ENCODE measurements around the gene PPL.
"Not testable (repeated sequence)": the region's sequence is repeated elsewhere in the genome, so short reads cannot be mapped to it uniquely, and the experiment has no call there.

The PPL gene

DNA sequence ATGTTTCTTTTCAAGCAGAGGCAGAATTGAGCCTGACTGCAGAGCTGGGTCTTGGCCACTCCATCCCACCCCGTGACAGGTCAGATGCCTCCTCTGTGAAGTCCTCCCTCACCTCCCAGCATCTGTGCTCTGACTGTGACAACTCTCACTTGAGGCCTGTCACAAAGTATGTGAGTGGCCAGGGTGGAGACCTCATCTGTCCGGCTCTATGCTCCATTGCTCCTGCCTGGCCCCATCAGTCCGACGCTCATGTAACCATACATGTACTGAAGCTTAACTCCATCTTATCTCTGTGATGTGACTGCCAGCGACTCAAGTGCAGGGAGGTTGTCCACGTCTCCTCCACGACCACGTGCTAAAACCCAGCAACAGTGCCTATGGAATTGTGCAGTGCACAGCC is 3.5 kb downstream of the PPL start:
- no peak for DNase-seq (ENCODE audit: low spot score)

DNA sequence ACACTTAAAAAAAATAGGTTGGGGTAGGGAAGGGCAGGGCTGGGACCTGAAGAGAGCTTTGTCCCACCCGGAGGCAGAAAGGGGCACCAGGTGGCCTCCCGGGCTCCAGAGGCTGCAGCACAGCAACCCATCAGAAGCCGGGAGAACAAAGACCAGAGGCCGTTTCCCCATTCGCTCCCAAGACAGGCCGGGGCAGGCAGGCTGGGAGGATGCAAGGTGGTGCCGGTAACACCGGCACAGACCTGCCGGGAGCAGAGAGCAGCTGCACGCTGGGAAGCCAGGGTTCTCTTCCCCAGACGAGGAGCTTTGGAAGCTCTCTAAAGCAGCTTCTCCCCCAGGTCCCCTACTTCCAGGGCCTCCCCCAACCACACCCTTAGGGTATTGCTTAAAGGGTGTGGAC is 5.6 kb downstream of the PPL start:
- DNase-seq (ENCODE audit: low spot score): no peak

DNA sequence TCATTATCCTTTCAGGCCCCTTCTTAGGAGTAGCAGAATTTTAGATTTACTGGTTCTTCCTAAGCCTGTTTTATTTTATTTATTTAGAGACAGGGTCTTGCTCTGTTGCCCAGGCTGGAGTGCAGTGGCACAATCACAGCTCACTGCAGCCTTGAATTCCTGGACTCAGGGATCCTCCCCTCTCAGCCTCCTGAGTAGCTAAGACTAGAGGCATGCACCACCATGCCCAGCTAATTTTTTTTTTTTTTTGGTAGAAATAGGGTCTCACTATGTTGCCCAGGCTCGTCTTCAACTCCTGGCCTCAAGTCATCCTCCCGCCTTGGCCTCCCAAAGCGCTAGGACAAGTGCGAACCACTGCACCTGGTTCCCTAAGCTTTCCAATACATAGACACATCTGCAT is 7.3 kb downstream of the PPL start:
- not testable (repeated sequence) for DNase-seq (ENCODE audit: low spot score)

DNA sequence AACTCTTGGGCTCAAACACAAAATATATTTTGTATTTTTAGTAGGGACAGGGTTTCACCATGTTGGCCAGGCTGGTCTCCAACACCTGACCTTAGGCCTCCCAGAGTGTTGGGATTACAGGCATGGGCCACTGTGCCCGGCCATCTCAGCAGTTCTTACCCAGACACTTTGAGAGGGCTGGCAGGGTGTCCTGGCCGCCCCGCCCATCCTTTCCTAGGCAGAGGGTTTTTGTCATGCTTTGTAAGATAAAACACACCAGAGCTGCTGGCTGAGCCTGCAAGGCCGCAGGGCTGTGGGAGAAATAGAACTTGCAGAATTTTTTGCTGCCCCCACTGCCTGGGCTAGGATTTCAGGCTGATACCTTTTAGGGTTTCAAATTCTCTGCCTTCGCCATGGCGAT is 8.7 kb downstream of the PPL start:
- DNase-seq (ENCODE audit: low spot score): no peak

DNA sequence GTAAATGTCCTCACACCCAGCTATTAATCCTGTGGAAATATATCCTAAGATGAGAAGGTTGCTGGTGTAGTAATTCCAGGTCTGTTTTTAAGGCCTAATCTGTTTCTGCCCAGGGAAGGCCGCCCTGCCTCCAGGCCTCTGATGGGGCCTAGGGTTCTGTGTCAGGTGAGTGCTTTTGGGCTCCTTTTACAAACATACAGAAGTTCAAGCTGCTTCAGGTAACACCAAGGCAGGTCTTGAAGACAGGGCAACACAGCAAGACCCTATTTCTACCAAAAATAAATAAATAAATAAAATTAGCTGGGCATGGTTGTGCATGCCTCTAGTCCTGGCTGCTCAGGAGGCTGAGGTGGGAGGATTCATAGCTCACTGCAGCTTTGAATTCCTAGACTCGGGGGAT is 9.3 kb downstream of the PPL start:
- DNase-seq (ENCODE audit: low spot score): no peak

DNA sequence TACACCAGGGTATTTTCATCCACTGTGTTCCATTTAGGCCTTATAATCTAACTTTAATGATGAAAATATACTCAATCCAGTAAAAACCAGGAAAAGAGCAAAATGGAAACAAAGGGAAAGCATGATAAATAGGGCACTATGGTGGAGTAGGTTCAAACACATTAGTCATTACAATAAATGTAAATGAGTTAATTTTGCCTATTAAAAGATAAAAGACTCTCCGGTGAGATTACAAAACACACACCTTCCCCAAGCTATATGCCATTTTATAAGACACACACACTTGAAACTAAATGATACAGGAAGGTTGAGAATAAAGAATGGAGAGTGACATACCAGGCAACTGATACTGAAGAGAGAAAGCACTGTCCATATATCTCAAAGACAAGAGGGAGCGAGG is 10.0 kb downstream of the PPL start:
- no peak for DNase-seq (ENCODE audit: low spot score)

DNA sequence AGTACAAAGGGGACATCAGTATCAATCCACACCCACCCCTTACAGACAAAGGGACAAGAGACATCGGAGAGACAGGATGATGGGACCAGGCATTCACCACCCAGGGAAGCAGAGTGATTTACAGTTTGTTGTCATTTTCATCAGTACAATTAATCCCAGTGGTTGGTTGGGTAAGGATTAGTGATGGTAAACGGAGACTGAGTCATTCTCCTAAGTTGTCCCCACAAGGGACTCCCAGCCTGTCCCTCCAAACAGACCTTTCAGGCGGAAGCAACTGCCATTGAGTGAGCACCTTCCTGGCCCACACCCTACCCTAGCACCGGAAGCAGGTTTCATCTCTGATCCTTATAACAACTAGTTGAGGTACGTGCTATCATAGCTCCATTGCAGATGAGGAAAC is 11.2 kb downstream of the PPL start:
- DNase-seq (ENCODE audit: low spot score): no peak

DNA sequence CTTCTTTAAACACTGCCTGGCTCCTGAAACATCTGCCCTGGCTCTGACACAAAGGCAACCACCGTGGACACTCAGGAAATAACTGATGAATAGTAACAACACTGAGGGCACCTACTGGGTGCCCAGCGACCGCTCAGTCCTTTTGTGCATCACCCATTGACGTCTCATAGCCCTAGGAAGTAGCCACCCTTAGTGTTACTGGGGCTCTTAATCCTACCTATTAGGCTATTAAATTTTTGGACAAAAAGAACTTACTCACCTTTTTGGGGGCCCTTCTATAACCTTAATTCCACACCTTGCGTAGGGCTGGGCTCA is 11.7 kb downstream of the PPL start:
- DNase-seq (ENCODE audit: low spot score): no peak

DNA sequence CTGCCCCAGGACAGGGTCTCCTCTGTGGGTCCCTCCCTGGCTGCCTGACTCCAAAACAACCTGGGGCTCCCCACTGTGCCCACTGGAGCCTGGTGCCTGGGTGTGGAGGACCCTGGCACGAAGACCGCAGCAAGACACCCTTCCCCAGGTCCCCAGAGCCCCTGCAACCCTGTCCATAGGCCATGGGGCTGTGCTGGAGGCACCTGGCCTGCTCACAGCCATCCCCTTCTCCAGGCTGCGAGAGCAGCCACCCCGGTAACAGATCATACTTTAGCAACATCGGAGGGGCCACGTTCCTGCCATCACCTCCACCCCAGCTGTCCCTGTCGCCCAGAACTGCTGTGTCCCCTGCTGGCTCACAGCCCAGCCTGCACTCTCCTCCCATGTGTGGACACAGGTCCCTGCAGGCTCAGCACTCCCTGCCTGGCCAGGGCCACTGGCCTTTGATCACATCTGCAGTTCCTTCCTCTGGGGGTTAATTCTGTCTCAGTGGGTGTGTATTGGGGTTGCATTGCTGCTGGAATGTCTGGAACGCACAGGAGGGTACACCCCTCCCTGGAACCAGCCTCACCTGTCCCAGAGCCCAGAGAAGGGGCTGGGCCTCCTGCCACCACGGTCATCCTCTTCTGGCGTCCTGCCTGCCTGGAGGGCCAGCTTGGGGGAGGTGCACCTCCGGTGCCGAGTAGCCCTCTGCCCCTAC is 12.2 kb downstream of the PPL start:
- DNase-seq (ENCODE audit: low spot score): no peak

DNA sequence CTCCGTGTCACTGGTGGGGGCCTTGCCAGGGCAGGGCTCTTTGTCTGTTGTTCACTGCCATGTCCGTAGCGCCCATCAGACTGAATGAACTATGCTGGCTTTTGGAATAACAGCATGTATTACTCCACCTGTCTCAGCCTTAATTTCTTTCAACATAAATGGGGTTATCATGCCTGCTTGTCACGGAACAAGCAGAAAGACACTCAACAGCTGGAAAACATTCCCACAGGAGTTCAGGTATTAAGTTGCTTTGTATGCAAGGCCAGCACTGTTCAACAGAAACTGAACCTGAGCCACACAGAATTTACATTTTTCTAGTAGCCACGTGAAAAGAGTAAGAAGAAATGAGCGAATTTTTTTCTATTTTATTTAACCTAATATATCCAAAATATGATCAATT is 13.1 kb downstream of the PPL start:
- DNase-seq (ENCODE audit: low spot score): no peak

DNA sequence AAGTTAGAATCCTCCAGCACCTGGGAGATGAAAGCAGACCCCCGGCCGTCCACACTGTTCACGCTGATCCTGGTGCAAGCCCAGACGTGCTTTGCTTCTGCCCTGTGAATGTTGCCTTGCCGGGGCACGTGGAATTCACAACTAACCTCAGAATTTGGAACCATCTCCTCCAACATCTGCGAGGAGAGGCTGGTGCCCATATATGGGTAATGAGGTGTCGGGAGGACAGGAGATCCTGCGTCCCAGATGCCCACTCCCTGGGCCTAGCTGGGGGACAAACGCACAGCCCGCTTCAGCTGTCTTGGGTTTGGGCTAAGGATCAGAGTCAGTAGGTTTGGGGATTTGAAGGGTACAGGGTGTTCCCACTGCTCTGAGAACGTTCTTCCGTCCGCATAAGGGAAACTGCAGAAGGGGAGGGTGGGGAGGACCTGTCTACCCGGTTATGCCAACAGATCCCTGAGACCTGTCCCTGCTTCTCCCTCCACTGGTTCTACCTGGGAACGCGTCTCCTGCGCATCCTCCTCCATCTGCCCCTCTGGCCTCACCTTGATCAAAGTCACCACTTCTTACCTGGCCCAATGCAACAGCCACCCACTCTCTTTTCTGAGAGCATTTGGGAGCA is 14.1 kb downstream of the PPL start:
- DNase-seq (ENCODE audit: low spot score): no peak

DNA sequence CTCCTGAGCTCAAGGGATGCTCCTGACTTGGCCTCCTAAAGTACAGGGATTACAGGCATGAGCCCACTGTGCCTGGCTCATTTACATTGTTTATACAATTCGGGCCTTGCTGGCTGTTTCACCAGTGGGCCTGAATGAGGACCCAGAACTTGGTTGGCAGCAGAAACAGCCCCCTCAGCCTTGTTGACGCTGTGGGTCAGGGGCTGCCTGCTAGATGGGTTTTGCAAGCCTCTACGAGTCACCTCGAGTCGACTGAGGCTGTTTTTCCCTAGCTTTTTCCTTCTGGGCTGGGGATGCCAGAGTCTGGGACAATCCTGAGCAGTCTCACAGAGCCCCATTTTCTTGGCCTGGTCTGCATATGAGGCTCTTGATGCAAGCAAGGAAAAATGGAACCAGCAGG is 16.1 kb downstream of the PPL start:
- no peak for DNase-seq (ENCODE audit: low spot score)

DNA sequence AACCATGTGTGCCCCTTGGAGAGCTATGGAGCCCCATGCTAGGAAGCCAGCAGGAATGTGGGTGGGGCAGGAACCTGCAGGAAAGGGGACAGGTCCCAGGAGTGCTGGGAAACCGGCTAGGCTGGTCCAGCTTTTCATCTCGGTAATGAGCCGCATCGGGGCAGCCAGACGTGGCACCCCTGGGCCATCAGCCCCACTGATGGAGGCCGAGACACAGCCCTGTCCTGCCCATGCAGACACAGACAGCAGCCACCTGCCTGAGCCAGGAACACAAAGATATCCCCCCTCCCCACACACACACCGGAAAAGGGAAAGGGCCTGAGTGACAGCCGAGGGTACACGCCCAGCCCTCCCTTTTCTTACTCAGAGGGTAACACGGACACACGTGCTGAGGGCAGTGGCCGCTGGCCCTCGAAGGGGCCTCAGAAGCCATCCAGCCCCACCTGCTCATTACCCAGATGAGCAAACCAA is 18.1 kb downstream of the PPL start:
- DNase-seq (ENCODE audit: low spot score): no peak

DNA sequence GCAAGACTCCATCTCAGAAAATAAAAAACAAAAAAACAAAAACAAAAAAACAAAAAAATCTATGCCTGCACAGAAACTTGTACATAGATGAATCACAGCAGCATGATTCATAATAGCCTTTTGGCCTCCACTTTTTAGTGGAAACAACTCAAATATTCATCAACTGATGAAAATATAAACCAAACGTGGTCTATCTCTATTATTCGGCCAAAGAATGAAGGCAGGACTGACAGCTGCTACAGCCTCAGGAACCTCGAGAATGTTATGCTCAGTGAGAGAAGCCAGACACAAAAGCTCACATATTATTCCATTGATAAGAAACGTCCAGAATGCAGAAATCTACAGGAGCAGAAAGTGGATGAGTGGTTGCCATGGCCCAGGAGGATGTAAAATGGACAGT is 19.8 kb downstream of the PPL start:
- no peak for DNase-seq (ENCODE audit: low spot score)

DNA sequence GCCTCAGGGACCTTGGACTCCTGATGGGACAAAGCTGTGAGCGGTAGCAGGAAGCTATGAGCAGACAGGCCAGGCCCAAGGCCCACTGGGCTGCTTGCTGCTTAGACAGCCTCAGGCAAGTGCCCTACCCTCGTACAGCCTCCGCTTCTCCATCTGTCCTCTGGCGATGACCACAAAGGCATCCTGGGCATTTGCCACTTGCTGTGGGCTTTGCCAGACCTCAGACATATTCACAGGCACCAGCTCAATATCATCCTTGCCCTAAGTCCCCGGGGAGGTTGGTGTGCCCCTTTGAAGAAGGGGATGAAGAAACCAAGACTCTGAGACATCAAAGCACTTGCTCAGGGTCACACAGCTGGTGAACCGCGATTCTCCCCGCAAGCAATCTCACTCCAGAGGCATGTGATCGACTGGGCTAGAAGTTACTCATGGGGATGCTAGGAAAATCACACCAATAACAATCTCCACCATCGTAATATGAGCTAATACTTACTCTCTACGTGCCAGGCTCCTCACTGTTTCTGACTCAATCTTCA is 21.7 kb downstream of the PPL start:
- DNase-seq (ENCODE audit: low spot score): no peak

DNA sequence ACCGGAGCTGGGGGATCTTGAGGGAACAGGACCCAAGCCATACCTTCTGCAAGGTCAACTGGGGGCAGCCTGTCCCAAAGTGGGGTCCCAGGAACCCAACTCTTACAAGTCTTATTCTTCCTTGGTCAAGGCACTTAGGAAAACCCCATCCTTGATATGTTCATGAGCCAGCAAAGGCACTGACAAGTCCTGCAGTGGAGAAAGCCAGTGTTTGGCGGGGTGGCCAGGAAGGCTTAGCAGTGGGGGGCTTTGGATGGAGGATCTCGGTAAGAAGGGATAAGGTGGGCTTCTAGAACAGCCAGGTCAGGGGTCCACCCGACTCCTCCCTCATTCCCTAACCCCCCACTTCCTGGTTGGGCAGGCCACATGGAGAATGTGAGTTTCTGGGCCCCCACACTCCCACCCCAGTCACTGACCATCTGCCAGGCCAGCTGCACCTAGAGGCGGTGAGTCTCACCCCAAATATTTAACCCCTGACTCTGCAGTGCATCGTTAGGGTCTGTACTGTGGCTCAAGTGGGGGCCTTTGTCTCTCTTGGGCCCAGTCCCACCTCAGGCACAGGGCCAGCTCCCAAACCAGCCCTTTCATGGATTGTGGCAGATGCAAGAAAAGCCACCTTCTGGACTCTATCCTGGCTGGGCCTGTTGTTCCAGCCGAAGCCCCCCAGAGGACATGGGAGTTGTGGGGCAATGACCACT is 22.3 kb downstream of the PPL start:
- no peak for DNase-seq (ENCODE audit: low spot score)

DNA sequence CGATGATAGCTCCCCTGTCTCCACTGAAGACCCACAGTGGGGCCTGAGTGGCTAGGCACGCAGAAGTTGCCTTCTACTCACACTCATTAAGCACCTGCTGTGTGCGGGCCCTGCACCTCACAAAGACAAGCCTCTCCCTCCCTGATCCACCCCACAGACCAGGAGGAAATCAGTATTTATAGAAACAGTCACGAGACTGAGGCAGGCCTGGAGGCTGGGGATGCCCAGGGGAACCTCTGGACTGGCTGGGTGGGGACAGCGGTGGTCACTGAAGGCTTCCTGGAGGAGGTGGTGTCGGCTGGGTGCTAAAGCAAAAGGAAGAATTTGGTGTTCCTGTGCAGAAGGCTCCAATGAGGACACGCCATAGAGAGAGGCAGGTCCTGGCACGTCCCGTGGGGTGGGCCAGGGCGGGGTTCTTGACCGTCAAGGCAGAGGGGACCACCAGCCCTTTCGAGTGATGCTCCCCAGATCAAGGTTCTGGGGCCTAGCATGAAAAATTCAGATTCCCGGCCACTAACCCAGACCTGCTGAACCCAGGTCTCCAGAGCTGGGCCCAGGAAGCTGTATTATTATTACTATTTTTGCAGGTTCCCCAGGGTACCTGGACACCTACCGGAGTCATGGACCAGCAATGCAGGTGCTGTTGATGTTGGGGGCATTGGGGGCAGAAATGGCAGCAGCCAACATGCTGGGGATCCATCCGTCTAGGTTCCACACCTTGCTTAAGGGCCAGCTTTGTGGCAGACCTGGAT is 23.0 kb downstream of the PPL start:
- DNase-seq (ENCODE audit: low spot score): no peak

DNA sequence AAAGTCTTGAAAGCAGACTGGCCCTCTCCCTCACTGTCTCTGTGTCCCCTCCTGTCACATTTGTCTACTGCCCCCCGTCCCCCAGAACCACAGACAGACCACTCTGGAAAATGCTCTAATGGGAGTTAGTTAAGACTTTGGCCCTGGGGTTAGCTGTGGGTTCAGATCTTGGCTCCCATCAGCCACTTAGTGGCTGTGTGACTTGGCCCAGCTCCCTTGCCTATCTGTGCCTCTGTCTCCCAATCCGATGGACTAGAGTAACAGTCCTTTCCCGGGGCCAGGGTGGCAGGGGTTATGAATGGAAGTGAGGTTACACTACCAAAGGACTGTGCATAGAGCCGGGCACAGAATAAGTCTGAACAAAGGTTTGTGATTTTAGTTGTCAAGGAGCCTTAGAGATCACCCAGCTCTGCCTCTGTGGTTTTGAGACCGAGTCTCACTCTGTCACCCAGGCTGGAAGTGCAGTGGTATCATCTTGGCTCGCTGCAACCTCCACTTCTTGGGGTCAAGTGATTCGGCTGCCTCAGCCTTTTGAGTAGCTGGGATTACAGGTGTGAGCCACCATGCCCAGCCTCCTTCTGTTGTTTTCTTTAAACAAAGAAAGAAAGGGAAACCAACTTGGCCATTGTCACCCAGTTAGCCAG is 23.7 kb downstream of the PPL start:
- no peak for DNase-seq (ENCODE audit: low spot score)

DNA sequence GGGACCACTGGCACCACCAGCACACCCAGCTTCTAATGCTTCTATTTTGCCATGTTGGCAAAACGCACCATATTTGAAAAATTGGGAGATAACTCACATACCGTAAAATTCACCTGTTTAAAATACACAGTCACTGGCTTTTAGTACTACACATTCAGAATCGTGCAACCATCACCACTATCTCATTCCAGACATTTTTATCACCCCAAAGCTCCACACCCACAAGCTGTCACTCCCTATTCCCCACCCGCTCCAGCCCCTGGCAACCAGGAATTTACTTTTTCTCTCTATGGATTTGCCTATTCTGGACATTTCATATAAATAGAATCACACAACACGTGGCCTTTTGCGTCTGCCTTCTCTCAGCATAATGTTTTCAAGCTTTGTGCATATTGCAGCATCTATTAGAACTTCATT is 25.0 kb downstream of the PPL start:
- DNase-seq (ENCODE audit: low spot score): no peak

DNA sequence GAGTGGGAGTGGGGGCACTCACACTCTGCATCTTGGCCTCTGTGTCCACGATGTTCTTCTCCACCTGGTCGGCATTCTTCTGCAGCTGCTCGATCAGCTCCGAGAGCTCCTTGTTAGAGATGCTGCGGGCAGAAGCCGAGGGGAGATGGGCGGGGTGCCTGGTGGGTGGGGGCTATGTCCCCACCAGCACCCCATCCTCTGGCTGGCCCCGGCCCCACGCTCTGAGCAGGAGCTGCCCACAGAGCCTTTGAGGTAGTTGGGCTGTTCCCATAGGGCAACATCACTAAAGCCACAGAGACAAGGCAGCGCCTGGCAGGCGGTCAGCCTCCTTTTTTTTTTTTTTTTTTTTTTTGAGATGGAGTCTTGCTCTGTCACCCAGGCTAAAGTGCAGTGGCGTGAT is 26.1 kb downstream of the PPL start:
- DNase-seq (ENCODE audit: low spot score): no peak

DNA sequence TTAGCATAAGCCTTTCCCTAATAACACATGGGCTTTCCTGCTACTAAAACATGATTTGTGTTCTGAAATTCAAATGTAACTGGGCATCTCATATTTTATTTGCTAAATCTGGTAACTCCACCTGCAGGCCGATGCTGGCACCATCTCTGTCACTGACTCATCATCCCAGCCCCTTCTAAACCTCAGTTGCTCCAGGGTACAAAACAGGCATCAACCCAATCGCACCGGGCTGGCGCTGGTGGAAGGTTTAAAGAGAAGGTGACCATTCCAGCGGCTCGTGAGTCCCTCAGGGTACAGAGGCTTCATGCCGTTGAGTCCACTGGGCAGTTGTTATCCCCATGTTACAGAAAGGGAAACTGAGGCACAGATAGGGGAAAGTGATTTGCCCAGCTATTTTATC is 27.1 kb downstream of the PPL start:
- DNase-seq (ENCODE audit: low spot score): no peak

DNA sequence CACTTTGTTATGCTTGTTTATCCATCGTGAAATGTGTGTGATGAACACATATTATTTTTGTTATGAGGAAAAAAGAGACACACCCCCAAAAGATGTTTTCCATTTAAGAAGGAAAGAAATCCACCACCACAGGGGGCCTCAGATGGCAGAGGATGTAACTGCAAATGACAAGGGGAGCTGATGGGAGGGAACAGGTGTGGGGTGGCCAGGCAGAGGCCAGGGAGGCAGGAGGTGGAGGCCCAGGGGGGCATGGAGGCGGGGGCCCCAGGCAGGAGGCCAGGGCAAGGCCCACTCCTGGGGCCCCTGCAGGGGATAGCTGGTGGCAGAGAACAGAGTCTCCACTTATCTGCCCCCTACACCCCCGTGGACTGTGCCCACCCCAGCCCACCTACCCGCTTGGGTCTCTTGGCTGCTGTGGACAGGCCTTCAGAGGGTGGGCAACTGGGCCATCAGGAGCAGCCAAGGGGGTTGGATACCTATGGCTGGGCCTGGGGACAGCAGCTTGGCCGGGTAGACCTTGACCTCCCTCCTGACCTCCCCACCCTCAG is 28.0 kb downstream of the PPL start:
- DNase-seq (ENCODE audit: low spot score): no peak
